HG03135 (cell line): ENCODE results near the gene LRRC59.
"Not testable (repeated sequence)": the region's sequence is repeated elsewhere in the genome, so short reads cannot be mapped to it uniquely, and the experiment has no call there.

Source experiments
- ATAC-seq: cut with Tn5 transposase; IDR thresholded peaks from one replicate; pipeline ENCODE4 v1.9.1; 2021; ENCODE audit warnings: mild to moderate bottlenecking, moderate library complexity; ENCODE audit not compliant: unreplicated experiment

The LRRC59 gene

GRCh38 chr17:50348522-50349242, 48.6 kb downstream of the LRRC59 start:
- no peak for ATAC-seq

- no peak for ATAC-seq
These were observed 49.4 kb downstream of the LRRC59 start for GRCh38 chr17:50347894-50348291.

GRCh38 chr17:50347117-50347893, 50.0 kb downstream of the LRRC59 start:
- no peak for ATAC-seq

- ATAC-seq: peak; percentile 45
These were observed 50.8 kb downstream of the LRRC59 start for GRCh38 chr17:50346313-50347116.

- peak; percentile 75 for ATAC-seq
These were observed 51.7 kb downstream of the LRRC59 start, which contains the start of gene XYLT2 for GRCh38 chr17:50345432-50346312. Gene XYLT2 (plus strand): TSS chr17:50346126. CDS start chr17:50346141, 15 bp downstream.

GRCh38 chr17:50344731-50345365, 52.5 kb downstream of the LRRC59 start:
- no peak for ATAC-seq

- ATAC-seq: no peak
These were observed 57.9 kb downstream of the LRRC59 start for GRCh38 chr17:50339381-50339780.

- no peak for ATAC-seq
These were observed 58.7 kb downstream of the LRRC59 start for GRCh38 chr17:50338645-50339044.

GRCh38 chr17:50337956-50338355, 59.4 kb downstream of the LRRC59 start:
- no peak for ATAC-seq

GRCh38 chr17:50333291-50334057, 63.8 kb downstream of the LRRC59 start:
- not testable (repeated sequence) for ATAC-seq

GRCh38 chr17:50332196-50332595, 65.1 kb downstream of the LRRC59 start:
- ATAC-seq: no peak
